Renal cortical epithelial cell (primary cell): ENCODE measurements around the gene RNF44. TPM values are rescaled to one million over a fixed set of nuclear protein-coding genes. Genes with fewer than 3 reads are reported as not detected.
"Not testable (repeated sequence)": the region's sequence is repeated elsewhere in the genome, so short reads cannot be mapped to it uniquely, and the experiment has no call there.

ENCODE experiments used
- DNase-seq: peaks from one replicate; pipeline ENCODE4 v3.0.0-alpha.2; 2011; ENCODE audit warnings: low read depth
- total RNA-seq: library from RNA; depleted of rRNA; stranded (reverse); fragments of >200 nt; gene quantifications from 2 replicates; pipeline ENCODE4 v1.2.3, GENCODE V29; 2014

The RNF44 gene
- total RNA-seq, 1 donor from 2014 or later: 13.6 TPM

DNA sequence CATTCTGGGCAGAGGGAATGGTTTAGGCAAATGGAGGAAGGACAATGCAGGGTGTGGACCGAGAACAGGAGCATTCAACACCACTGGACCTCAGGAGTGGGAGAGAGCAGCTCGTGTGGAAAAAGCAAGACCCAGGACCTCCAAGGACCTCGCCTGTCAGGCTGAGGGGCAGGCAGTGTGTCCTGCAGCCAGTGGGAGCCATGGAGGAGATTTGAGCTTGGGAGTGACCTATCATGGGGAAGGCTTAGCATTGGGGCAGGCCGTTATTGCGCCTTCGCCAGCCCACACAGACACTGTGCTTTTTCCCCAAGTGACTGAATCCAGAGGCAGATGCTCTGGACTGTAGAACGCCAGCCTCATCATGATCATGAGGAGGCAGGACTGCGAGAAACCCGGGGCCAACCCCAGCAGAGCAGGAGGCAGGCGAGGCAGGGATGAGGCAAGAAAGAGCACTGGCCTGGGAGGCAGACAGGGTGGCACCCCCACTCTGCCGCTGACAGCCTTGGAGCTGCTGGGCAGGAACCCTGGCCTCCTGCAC, 15.2 kb upstream of the RNF44 start:
- no peak for DNase-seq

DNA sequence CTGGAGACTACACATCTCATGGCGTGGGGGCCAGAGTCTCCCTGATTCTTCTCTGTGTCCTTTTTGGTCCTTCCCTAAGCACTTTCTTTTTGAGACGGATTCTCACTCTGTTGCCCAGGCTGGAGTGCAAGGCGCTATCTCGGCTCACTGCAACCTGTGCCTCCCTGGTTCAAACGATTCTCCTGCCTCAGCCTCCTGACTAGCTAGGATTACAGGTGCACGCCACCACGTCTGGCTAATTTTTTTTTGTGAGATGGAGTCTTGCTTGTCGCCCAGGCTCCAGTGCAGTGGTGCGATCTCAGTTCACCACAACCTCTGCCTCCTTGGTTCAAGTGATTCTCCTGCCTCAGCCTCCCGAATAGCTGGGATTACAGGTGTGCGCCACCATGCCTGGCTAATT, 13.7 kb upstream of the RNF44 start:
- DNase-seq: not testable (repeated sequence)

DNA sequence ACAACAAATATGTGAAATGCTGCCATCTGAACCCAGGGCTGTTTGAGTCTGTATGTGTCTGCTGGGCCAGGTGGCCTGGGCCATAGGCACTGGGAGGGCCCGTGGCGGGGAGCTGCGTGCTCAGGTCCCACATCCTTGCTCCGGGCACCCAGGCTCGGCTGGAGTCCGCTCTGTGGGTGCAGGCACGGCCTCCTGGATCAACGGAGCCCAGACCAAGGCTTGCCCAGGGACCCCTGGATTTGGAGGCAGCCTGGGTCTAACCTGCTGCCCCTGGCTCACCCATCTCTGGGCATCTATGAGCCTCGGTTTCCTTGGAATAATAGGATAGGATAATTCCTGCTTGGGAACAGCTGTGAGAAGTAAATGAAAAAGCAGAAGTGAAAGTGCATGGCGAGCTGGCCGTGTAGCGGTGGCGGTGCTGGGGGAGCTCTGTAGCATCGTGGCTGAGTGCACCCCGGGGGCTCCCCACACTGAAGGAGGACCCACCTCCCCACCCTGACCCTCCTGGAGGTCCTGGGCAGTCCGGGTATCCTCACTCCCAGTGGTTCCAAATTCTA, 13.2 kb upstream of the RNF44 start:
- no peak for DNase-seq

DNA sequence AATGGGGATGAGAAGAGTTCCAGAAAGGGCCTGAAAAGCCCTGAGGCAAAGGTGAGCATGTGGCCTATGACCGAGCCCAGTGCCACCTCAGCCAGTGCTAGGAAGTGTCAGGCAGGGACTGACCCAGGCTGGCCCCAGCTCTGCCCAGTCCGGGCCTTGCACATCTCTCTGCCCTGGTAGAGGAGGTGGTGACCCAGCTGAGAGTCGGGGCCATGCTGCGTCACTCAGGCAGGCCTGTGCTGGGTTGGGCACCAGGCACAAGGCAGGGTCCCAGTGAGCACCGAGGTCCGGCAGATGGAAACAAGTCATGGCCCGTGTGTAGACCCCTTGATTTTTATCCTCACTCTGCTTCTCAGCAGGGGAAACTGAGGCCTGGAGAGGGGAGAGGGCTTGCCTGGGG, 12.7 kb upstream of the RNF44 start:
- no peak for DNase-seq

DNA sequence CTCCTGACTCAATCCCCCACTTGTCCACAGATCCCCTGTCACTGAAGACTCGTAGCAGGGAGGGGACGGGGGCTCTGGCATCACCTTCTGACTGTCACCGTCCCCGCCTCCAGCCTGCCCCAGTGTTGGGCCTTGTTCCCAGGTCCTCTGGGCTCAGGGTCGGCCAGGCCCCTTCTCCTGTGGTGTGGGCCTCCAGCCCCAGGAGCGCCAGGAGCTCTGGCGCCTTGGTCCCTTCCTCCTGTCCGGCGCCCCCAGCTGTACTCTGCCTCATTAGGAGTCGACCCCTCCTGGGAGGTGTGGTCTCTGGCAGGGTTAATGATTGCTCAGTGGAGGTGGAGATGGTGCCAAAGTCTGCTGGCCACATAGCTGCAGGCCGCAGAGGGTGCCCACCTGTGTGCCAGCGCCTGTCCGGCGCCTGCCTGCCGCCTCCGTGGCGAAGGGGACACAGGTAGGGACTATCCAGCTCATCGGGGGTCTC, 11.8 kb upstream of the RNF44 start, which contains the start of gene CDHR2:
Gene CDHR2 (plus strand): TSS at position 376 of the 478 bp plus-strand sequence. CDS start 16,011 bp downstream, outside the sequence.
- DNase-seq: no peak

DNA sequence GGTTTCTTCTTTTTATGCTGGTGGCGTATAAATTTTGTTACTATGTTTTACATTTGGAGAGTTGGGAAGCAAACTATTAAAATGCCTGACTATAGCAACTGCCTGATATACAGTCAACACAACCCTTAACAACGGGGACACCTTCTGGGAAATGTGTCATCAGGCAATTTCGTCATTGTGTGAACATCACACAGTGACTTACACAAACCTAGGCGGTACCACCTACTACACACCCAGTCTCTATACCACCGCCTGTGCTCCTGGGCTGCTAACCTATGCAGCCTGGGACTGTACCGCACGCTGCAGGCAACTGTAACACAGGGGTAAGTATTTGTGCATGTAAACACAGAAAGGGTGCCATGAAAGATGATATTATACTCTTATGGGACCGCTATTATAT, 10.6 kb upstream of the RNF44 start:
- peak; percentile 71 for DNase-seq

DNA sequence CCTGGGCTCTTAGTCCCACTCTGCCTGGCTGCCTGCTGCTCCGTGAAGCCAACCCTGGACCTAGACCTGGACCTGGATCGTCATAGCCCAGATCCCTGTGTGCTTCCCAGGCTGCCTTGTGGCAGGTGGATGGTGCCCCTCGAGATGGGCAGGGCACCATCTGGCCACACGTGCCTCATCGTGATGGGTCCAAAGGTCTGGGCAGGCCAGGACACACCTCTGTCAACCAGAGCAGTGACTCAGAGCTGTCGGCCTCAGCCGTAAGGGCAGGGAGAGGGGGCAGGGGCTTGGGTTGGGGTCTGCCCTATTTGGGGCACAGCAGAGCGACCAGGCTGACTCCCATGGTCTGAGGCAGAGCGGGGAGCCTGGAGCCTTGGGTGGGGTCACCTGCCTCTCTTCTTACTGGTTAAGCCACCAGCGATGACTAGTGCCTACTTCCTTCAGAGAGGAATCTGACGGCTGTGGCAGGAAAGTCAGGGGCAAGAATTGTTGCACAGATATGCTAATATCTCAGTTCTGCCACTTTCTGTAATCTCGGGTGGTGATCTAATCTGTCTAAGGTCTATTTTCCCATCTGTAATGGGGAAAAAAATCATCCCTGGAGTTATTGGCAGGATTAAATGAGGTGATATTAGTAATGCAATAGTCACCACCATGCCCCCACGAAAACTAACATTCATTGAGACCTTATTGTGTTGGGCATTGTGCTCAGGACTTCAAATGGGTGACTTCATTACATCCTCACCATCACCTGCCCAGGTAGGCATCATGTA, 8.7 kb upstream of the RNF44 start:
- DNase-seq: no peak

DNA sequence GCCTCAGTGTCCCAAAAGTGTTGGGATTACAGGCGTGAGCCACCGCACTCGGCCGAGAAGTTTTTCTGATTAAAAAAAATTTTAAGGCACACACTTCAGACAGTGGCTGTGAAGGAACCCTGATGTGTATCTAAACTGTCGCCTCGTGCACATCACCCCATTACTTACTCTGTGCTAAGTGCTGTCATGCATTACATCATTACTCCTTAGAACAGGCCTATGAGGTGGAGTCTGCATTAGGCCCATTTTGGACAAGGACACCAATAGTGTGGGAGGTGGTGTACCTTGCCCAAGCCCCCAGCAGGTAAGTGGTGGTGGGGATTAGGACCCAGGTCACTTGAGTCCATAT, 8.2 kb upstream of the RNF44 start:
- DNase-seq: no peak

DNA sequence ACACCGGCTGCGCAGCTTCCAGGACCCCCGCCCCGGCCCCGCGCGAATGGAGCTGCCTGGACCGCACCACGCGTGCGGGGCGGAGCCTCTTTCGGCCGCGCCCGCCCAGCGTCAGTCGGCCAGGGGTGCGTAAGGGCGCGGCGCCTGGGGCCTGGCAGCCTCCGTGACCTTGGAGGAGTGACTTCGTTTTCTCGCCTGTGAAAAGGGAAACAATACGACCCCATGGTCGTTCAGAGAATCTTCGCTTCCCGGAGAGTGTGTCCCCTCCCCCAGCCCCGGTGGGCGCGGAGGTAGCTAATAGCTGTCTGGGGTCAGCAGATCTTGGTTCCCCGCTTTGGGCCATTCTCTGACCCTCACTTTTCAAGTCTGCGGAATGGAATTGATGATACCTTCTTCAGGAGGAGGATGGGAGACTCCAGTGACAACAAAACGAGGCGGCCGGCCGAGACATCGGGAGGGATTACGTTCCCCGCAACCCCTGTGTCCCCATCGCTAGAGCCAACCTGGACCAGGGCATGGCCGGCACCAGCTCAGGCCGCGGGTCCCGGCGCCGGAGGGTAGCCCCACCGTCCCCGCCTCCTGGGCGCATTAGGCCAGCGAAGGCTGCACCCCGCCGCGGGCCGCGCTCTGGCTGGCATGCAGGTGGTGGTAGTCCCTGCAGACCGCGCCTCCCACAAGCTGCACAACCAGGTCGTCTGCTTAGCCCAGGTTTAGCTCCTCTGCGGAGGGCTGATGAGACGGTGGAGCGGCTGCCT, 6.4 kb upstream of the RNF44 start:
- peak; percentile 29 for DNase-seq

DNA sequence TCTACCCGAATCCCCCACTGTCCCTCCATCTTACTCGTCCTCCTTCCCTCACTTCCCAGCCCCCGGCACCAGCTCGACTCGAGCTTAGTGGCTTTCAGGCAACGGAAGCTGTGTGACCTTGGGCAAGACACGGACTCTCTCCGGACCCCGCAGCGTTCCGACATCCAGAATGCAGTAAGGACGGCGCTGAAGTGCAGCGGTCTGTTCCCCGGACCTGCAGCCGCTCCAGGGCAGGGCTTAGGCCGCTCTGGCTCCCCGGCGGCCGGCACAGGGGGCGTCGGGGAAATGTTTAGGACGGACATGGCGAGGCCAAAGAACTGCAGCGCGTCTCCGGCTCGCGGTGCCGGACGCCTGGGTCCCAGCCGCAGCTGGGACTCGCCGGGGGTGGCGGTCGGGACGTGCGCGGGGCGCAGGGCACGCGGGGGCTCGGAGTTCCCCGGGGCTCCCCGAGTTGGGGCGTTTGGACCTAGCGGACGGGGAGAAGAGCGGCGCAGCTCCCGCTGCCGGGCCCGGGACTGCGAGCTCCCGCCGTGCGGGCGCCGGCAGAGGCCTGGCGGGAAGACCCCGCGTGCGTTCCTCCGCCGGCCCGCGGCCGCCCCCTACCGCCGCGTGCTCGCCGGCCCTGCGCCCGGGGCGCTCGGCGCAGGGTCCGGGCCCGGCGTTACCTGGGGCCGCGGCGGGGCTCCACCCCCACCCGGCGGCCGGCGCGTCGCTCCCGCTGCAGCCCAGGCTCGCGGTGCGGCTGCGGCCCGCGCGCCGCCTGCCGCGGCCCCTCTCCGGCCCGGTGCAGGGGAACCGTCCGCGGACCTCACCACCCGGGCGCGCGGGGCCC, 5.6 kb upstream of the RNF44 start:
- DNase-seq: no peak

DNA sequence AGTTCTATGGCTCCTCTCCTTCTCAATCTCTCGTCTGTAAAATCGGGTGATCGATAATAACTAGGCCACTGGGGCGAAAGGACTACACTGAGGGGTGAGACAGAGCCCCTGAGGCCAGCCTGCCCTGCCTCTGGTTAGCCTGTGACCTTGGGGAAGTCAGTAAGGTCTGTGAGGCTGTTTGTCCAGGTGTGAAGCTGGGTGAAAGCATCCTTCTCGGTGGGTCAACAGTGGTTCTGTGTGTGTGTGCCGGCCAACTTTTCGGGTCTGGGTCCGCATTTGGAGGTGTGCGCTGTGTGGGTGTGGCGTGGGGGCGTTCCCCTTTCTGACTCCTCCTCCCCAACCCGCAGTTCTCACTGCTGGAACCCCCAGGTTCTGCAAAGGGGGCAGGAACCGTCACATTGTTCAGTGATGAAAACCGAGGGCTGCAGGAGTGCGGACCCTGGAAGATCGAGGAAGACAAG, 5.0 kb upstream of the RNF44 start:
- no peak for DNase-seq

DNA sequence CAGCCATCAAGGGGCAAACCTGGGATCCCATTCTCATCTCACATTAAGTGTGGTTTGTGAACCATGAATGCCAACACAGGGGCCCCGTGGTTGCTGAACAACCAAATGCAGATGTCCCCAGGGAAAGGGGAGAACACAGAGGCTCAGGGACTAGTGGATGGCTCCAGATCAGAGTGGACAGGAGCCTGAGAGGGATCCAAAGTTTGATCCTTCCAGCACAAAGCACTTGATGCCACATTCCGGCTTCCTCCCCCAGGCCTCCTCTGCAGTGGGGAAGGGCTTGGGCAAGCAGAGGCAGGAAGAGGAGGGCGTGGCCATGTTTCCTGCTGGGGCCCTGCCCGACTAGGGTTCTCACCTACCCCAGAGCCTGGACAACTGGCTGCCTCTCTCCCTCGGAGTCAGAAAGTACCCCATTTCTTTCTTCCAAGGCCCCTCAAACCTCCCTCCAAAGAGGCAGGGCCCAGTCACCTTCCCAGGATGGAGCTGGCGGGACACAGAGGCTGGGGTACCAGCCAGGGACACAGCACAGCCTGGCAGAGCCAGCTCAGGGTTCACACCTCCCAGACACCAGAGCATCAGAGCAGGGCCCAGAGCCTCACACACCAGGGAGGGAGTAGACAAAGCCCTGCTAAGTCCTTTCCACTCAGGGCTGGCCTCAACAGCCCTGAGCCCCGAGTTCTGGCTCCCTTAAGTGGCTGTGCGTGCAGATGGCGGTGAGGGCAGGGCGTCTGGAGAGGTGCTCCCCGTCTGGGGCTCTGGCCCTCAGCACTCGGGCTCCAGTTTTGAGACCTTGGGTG, 4.3 kb upstream of the RNF44 start:
- no peak for DNase-seq

DNA sequence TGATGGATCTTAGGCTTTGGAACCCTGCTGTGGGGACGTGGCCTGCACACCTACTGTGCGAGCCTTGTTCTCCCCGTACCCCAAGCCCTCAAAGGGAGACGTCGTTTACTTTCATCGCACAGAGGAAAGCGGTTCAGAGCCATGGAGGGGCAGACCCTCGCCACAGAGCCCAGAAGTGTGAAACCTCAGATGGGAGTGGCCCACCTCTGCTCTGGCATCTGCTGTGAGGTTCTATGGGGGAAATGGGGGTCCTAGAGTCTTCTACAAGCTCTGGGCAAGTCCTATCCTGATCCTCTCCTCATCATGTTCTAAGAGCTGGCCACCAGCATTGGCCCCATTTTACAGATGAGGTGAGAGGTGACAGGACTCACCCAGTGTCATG, 3.7 kb upstream of the RNF44 start:
- no peak for DNase-seq

DNA sequence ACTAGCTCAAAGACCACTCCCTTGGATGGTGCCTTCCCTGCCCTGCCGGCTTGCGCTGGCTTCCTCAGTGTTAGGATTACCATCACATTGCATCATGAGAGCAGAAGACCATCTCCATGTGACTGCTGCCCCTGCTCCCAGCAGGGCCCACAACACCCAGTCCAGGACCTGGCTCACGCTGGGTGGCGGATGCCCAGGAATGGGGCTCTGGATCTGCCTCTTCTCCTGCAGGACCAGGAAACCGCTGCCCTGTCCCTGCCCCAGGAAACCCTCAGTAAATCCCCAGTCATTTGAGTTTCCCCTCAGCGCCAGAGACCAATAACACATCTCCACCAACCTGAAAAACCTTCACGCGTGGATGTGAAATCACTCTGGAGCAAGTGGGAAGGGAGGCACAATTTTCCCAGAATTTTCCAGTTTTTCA, 3.3 kb upstream of the RNF44 start:
- DNase-seq: no peak

DNA sequence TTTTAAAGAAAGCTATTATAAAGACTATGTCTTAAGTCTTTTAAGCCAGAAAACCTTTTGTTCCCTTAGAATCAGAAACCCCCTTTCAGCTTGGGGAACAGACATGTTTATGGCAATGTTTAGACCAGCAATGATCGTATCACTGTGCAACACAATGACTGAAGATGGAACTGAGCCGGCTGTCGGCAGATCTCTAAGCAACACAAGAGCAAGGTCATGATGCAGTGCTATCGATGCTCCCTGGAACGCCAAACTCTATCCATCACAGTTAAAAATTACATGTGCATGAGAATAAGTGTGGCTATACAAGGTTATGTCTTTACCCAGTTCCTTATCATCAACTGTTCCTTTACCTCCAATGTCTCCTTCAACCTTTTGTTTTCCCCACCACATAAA, 1.8 kb upstream of the RNF44 start:
- no peak for DNase-seq

DNA sequence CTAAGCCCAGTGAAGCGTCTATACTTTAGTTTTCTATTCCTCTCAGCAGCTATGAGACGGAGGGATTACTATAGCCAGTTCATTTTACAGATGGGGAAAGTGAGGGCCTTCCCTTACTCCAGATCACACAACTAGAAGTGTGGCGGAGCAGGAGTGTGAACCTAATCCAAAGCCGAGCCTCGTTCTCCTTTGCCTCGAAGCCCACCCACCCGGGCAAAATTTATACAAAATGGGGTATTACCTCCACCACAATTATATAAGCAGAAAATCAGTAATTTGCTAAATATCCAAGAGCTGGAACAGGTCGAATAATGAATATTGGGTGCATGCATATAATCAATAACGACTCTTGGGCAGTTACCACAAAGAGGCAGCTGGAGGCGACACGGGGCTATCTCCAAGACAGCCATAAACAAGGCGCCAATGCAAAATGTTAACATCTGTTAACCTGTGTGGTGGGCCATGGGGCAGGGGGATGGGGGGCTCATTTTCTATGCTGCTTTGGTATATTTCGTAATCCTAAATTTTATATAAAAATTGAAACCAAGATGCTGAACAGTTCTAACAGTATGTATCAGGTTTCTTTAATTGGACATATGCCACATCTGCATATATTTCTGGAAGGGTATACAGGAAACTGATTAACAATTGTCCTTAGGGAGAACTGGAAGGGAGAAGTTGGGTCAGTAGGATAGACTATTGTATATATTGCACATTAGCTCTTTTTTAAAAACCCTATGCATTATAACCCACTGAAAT, 1.2 kb upstream of the RNF44 start:
- no peak for DNase-seq

DNA sequence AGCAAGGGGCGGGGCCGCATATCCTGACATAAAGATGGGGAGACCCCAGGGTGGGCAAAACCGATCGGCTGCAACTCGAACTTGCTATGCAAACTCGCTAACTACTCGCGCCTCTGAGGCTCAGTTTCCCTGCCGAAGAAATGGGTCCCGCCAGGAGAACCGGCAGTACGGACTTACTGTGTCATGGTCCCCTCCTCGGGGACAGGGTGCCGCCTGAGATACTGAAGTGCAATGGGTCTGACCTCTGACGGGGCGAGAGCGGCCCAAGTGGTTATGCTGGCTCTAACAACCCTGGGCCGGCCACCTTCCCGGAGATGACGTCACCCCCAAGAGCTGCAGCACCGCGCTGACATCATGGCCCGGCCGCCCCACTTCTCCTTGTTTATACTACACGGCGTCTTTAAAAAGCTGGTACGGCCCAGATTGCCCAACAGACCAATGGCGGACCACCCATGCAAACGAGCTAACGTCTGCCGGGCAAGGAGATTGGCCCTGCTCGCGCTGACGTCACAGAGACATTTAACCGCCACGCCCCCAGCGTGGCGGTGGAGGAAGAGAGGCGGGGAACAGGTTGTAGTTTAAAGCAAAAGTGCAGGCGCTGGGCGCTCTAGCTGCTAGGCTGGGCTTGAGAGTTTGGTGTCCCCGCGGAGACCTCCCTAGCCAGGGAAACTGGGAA, 490 bp upstream of the RNF44 start:
- peak; percentile 98 for DNase-seq

DNA sequence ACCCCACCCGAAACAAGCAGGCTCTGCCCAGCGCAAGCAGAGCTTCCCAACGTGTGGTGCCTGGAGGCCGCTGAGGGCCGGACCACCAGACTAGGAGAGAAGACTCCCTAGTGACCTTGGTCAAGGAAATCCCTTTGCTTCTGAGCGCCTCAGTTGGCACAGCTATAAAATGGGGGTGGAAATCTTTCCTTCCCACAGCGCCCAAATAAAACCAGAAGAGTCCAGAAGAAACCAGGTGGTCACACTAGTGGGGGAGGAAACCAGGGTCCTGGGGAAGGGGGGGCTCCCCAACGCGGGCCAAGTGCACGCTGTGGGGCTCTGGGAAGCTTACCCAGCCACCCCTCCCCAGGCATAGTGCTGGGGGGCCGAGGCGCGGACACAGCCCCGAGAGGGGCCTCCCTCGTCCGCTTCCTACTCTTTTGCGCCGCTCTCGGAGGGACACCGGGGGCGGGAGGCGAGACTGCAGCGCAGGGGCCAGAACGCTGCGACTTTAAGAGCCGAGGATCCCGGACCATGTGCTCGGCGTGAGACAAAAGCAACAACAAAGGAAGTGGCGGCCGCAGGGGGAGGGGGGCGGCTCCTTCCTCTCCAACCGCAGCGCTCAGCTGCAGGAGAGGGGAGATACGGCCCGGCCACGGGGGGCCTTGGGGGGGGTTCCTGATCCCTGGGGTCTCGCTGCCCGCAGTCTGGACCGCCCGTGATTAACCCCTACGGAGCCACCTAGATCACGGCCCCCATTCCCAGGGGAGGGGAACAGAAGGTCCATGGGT, 885 bp downstream of the RNF44 start:
- peak; percentile 52 for DNase-seq
